Stimulated activated CD8-positive, alpha-beta memory T cell treated with anti-CD3 and anti-CD28 coated beads, Interleukin-7, amount 100 ng/mL, for 4 hours (primary cell): ENCODE data around the gene BTN1A1.
"Not testable (repeated sequence)": the region's sequence is repeated elsewhere in the genome, so short reads cannot be mapped to it uniquely, and the experiment has no call there.

Experiments
- DNase-seq, 2 donors: peaks; one replicate each; pipeline ENCODE4 v3.0.0-alpha.2; 2020; ENCODE audit warnings: low read depth in 2 of 2

The BTN1A1 gene

GRCh38 chr6:26511033-26511432 is 10.9 kb downstream of the BTN1A1 start:
- not testable (repeated sequence) for DNase-seq

- DNase-seq, result no peak
These were observed 14.9 kb downstream of the BTN1A1 start for GRCh38 chr6:26514984-26515383.

GRCh38 chr6:26516481-26517427 is 16.7 kb downstream of the BTN1A1 start:
- no peak for DNase-seq

- no peak for DNase-seq
These were observed 19.3 kb downstream of the BTN1A1 start for GRCh38 chr6:26519359-26519758.

GRCh38 chr6:26520237-26520849 is 20.2 kb downstream of the BTN1A1 start:
- DNase-seq, result peak in 1 of 2 donors; percentile 5

- DNase-seq, result peak; percentile 79 to 82
These were observed 20.9 kb downstream of the BTN1A1 start for GRCh38 chr6:26520850-26521599.

- peak; percentile 13 to 66 for DNase-seq
These were observed 21.7 kb downstream of the BTN1A1 start for GRCh38 chr6:26521600-26522391.

GRCh38 chr6:26522486-26523228 is 22.6 kb downstream of the BTN1A1 start:
- DNase-seq, result peak in 1 of 2 donors; percentile 20

GRCh38 chr6:26524314-26524713 is 24.2 kb downstream of the BTN1A1 start:
- DNase-seq, result not testable (repeated sequence)

GRCh38 chr6:26524722-26525370 is 24.7 kb downstream of the BTN1A1 start:
- no peak for DNase-seq

GRCh38 chr6:26525838-26526237 is 25.7 kb downstream of the BTN1A1 start:
- no peak for DNase-seq

GRCh38 chr6:26526928-26527327 is 26.8 kb downstream of the BTN1A1 start:
- DNase-seq, result no peak

GRCh38 chr6:26530203-26530602 is 30.1 kb downstream of the BTN1A1 start:
- no peak for DNase-seq

- DNase-seq, result no peak
These were observed 31.8 kb downstream of the BTN1A1 start for GRCh38 chr6:26531897-26532296.

- DNase-seq, result peak; percentile 80 to 95
These were observed 32.8 kb downstream of the BTN1A1 start for GRCh38 chr6:26532699-26533531.

GRCh38 chr6:26533532-26533931 is 33.4 kb downstream of the BTN1A1 start:
- DNase-seq, result no peak

- no peak for DNase-seq
These were observed 34.8 kb downstream of the BTN1A1 start for GRCh38 chr6:26534681-26535465.

GRCh38 chr6:26536571-26537159 is 36.6 kb downstream of the BTN1A1 start:
- no peak for DNase-seq
